ENCODE measurements around the gene UFM1. TPM values are rescaled to one million over a fixed set of nuclear protein-coding genes. Genes with fewer than 3 reads are reported as not detected.
A peak's percentile ranks its signal among the peaks of the same experiment; 100 is the strongest.

Gene UFM1
- total and polyA plus RNA-seq, 2 of the 13 experiments (the other 11 are each of a cell fraction or from before 2014, with no cell fraction given), result 42.6 to 47.0 TPM

GRCh38 chr13:38349390-38350113 is at the start of gene UFM1 (continued):
- TF ChIP-seq, protein P1, sequence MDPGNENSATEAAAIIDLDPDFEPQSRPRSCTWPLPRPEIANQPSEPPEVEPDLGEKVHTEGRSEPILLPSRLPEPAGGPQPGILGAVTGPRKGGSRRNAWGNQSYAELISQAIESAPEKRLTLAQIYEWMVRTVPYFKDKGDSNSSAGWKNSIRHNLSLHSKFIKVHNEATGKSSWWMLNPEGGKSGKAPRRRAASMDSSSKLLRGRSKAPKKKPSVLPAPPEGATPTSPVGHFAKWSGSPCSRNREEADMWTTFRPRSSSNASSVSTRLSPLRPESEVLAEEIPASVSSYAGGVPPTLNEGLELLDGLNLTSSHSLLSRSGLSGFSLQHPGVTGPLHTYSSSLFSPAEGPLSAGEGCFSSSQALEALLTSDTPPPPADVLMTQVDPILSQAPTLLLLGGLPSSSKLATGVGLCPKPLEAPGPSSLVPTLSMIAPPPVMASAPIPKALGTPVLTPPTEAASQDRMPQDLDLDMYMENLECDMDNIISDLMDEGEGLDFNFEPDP (CRISPR knock-in tag; conservative IDR thresholded peaks at IDR 0.05), result no peak
- TF ChIP-seq, protein P2, sequence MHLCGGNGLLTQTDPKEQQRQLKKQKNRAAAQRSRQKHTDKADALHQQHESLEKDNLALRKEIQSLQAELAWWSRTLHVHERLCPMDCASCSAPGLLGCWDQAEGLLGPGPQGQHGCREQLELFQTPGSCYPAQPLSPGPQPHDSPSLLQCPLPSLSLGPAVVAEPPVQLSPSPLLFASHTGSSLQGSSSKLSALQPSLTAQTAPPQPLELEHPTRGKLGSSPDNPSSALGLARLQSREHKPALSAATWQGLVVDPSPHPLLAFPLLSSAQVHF (CRISPR knock-in tag; IDR thresholded peaks at IDR 0.05), result no peak
- TF ChIP-seq FOXC1 (CRISPR knock-in tag; IDR thresholded peaks at IDR 0.05; ENCODE audit: borderline replicate concordance) (no peak), HNRNPUL1 (IDR thresholded peaks at IDR 0.05; ENCODE audit: low read depth, low read length) (no peak), AHR (CRISPR knock-in tag; IDR thresholded peaks at IDR 0.05) (no peak), GTF2F1 (IDR thresholded peaks at IDR 0.05; ENCODE audit: low read length) (no peak), ZNF382 (CRISPR knock-in tag; IDR thresholded peaks at IDR 0.05; ENCODE audit: borderline replicate concordance) (no peak), RXRA (CRISPR knock-in tag; IDR thresholded peaks at IDR 0.05) (0 out of 2 replicates have a peak, but pooled peaks have one; percentile 13)
- TF ChIP-seq, protein P3, sequence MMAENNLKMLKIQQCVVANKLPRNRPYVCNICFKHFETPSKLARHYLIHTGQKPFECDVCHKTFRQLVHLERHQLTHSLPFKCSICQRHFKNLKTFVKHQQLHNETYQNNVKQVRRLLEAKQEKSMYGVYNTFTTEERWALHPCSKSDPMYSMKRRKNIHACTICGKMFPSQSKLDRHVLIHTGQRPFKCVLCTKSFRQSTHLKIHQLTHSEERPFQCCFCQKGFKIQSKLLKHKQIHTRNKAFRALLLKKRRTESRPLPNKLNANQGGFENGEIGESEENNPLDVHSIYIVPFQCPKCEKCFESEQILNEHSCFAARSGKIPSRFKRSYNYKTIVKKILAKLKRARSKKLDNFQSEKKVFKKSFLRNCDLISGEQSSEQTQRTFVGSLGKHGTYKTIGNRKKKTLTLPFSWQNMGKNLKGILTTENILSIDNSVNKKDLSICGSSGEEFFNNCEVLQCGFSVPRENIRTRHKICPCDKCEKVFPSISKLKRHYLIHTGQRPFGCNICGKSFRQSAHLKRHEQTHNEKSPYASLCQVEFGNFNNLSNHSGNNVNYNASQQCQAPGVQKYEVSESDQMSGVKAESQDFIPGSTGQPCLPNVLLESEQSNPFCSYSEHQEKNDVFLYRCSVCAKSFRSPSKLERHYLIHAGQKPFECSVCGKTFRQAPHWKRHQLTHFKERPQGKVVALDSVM (CRISPR knock-in tag; IDR thresholded peaks at IDR 0.05), result no peak
- TF ChIP-seq, protein P4, sequence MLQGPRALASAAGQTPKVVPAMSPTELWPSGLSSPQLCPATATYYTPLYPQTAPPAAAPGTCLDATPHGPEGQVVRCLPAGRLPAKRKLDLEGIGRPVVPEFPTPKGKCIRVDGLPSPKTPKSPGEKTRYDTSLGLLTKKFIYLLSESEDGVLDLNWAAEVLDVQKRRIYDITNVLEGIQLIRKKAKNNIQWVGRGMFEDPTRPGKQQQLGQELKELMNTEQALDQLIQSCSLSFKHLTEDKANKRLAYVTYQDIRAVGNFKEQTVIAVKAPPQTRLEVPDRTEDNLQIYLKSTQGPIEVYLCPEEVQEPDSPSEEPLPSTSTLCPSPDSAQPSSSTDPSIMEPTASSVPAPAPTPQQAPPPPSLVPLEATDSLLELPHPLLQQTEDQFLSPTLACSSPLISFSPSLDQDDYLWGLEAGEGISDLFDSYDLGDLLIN (CRISPR knock-in tag; IDR thresholded peaks at IDR 0.05; ENCODE audit: borderline replicate concordance), result no peak
- TF ChIP-seq, protein P5, sequence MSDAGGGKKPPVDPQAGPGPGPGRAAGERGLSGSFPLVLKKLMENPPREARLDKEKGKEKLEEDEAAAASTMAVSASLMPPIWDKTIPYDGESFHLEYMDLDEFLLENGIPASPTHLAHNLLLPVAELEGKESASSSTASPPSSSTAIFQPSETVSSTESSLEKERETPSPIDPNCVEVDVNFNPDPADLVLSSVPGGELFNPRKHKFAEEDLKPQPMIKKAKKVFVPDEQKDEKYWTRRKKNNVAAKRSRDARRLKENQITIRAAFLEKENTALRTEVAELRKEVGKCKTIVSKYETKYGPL (CRISPR knock-in tag; IDR thresholded peaks at IDR 0.05), result no peak
- TF ChIP-seq, protein P6, sequence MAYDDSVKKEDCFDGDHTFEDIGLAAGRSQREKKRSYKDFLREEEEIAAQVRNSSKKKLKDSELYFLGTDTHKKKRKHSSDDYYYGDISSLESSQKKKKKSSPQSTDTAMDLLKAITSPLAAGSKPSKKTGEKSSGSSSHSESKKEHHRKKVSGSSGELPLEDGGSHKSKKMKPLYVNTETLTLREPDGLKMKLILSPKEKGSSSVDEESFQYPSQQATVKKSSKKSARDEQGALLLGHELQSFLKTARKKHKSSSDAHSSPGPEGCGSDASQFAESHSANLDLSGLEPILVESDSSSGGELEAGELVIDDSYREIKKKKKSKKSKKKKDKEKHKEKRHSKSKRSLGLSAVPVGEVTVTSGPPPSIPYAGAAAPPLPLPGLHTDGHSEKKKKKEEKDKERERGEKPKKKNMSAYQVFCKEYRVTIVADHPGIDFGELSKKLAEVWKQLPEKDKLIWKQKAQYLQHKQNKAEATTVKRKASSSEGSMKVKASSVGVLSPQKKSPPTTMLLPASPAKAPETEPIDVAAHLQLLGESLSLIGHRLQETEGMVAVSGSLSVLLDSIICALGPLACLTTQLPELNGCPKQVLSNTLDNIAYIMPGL (CRISPR knock-in tag; IDR thresholded peaks at IDR 0.05; ENCODE audit: borderline replicate concordance in 1 of 2, low read depth in 1 of 2), result peak in 1 of 2 experiments; percentile 54; a peak in 1 of 4 replicates
- TF ChIP-seq, protein P7, sequence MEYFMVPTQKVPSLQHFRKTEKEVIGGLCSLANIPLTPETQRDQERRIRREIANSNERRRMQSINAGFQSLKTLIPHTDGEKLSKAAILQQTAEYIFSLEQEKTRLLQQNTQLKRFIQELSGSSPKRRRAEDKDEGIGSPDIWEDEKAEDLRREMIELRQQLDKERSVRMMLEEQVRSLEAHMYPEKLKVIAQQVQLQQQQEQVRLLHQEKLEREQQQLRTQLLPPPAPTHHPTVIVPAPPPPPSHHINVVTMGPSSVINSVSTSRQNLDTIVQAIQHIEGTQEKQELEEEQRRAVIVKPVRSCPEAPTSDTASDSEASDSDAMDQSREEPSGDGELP (IDR thresholded peaks at IDR 0.05; ENCODE audit: borderline replicate concordance, low read depth), result no peak
- TF ChIP-seq, protein P8, sequence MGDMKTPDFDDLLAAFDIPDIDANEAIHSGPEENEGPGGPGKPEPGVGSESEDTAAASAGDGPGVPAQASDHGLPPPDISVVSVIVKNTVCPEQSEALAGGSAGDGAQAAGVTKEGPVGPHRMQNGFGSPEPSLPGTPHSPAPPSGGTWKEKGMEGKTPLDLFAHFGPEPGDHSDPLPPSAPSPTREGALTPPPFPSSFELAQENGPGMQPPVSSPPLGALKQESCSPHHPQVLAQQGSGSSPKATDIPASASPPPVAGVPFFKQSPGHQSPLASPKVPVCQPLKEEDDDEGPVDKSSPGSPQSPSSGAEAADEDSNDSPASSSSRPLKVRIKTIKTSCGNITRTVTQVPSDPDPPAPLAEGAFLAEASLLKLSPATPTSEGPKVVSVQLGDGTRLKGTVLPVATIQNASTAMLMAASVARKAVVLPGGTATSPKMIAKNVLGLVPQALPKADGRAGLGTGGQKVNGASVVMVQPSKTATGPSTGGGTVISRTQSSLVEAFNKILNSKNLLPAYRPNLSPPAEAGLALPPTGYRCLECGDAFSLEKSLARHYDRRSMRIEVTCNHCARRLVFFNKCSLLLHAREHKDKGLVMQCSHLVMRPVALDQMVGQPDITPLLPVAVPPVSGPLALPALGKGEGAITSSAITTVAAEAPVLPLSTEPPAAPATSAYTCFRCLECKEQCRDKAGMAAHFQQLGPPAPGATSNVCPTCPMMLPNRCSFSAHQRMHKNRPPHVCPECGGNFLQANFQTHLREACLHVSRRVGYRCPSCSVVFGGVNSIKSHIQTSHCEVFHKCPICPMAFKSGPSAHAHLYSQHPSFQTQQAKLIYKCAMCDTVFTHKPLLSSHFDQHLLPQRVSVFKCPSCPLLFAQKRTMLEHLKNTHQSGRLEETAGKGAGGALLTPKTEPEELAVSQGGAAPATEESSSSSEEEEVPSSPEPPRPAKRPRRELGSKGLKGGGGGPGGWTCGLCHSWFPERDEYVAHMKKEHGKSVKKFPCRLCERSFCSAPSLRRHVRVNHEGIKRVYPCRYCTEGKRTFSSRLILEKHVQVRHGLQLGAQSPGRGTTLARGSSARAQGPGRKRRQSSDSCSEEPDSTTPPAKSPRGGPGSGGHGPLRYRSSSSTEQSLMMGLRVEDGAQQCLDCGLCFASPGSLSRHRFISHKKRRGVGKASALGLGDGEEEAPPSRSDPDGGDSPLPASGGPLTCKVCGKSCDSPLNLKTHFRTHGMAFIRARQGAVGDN (CRISPR knock-in tag; IDR thresholded peaks at IDR 0.05), result peak; percentile 68; the same call in 1 of the 2 replicates

Data from HepG2 (cell line).